ENCODE measurements around the gene SYT2.

Gene SYT2

DNA sequence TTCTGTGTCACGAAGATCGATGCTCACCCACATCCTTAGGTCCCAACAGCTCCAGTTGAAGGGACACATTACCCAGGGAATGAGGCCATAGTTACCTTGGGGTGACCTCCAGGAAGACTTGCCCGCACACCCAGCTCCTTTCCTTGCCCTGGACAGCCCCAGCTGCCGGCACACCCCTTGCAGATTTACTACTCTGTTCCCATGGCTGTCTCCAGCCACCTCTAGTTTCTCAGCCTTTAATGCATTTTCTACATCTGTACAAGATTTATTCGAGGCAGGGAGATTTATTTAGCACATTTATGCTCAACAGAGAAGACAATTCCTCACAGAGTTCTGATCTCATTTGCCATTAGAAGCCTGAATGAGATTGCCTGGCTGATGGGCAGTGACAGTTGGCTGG is 36.7 kb downstream of the SYT2 start:
- DNase-seq = no peak

DNA sequence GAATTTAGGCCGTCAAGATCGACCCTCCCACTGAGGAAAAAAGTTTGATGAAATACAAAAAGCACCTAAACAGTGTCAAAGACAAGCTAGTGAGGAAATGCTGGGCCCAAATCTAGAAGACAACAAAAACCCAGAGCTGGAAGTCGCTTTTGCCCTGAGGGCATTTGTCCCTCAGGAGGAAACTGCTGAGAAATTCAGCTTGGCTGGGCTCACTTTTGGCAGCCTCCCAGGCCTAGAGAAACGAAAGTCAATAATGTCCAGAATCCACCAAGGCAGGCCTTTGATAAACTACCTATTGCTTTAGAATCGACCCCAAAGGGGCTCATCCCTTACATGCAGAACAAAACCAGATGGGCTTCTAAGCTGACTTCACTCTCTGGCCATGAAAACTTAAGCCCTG is 38.9 kb downstream of the SYT2 start:
- DNase-seq = no peak

DNA sequence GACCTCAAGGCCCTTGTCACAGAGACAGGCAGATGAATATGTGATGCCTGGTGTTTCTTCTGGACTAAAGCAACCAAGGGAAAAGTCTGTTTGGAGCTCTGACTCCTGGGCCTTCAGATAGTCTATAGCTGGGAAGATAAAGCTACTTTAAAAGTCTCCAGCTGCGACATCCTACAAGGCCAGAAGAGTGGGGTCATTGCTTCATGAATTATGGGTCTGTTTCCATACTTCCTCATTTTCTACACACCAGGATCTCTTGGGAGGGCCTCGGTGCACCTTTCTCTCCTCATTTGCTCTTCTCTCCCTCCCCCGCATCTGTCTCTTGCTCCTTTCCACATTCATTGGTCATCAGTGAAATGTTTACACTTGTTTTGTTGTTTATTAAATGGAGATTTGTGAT is 44.8 kb downstream of the SYT2 start:
- DNase-seq = no peak

DNA sequence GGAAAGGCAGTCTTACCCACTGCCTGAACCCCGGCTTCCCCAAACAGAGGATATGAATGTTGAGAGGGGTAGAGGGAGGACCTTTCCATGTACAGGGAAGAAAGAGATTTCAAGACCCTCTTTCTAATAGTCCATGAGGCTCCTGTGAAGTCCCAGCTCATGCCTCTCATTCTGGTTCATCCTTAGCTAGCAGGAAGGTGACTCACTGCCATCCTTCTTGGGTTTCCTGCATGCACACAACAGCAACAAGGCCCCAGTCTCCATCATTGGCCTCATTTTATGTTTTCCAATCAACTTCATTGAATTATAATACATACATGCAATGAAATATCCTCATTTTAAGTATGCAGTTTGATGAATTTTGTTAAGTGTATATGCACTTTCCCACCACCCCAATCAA is 46.2 kb downstream of the SYT2 start:
- DNase-seq = no peak

DNA sequence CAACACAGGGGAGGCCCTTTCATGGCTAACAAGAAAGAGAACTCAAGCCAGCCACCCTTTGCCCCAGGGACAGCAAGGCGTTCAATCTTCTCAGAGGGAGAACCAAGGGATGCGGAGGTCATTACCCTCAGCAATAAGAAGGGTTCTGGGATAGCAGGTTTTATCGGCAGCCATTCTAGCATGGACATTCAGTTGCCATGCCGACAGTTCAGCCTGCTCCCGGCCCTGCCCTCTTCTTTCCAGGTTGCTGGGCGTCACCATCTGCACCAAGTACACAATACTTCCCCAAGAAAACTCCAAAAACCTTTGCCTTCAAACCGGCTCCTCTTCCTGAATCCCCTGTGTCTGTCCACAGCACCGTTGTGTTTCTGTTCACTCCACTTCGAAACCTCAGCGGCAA is 47.1 kb downstream of the SYT2 start:
- no peak for DNase-seq

DNA sequence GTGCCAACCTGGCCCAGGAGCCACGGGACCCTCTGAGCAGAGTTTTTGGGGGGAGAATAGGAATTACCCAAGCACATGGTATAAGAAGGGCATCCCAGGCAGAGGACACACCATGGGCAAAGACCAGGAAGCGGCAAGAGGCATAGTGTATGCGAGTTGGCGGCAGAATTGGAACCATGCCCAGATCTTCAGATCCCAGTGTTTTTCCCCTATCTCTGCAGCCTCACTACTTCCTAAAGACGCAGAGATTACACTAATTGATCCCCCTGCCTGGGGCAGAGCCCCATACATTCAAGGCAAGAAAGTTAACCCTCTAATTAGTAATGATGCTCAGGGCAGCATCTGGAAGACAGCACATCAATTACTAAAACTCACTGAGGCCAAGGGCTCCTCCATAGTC is 48.2 kb downstream of the SYT2 start:
- peak; percentile 38 for DNase-seq

DNA sequence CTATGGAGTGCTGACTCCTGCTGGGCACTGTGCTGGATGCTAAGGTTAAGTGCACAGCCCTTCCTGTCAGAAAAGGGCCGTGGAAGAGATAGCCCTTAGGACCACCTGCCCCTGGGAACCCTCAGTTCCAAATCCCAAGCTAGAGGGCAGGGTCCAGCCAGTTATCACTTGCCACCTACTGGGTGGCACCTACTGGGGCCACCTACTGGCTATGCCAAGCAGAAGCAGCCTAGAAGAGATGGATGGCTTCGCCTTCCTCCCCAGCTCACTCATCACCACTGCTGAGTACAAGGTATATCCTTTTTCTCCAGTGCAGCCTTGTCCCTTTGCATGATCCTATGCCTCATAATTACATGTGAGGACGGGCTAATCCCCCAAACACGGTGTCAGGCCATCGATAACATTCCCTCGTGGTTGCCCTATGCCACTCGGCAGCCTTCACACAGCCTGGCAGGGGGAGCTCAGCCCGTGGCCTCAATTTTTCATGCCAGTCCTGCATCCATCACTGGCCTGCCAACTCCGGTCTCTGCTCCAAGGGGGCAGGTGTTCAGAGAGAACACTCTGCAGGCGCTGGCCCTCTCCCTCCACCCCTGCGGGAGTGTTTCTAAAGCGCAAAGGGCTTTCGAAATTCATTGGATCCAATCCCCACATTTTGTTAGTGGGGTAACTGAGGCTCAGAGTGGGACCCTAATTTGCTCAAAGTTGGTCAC is 49.0 kb downstream of the SYT2 start:
- no peak for DNase-seq

DNA sequence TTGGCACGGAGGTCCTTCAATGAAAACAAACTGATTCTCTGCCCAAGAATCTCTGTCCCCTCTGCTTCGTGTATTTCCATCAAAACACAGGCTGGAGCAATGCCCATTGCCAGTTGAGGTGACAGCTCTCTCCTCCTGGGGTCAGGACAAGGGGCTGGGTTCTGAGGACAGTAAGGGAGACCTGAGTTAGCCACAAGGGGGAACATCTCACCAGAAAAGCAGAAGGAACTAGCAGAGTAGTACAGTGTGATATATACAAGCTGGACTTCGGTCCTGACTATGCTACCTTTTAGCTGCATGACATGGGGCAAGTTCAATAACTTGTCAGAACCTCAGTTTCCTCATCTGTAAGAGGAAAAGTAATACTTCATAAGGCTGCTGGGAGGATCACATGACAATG is 50.3 kb downstream of the SYT2 start:
- DNase-seq = no peak

DNA sequence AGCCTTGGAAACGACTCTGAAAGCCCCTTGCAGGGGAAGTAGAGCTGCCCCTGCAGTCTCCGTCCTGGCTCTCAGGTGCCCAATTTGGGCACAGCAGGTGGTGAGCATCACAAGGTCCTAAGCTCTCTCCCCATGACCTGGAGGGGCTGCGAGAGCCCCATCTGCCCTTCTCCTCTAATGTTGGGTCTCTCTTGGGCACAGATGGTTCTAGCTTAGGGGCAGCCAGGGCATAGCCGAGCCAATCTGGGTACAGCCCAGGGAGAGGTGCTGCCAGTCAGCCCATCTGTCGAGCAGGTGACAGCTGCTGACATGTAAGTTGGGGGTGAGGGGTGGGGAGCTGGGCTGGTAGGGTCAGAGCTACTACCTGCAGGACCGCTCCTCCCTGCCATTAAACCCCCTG is 50.7 kb downstream of the SYT2 start:
- peak; percentile 73 for DNase-seq

DNA sequence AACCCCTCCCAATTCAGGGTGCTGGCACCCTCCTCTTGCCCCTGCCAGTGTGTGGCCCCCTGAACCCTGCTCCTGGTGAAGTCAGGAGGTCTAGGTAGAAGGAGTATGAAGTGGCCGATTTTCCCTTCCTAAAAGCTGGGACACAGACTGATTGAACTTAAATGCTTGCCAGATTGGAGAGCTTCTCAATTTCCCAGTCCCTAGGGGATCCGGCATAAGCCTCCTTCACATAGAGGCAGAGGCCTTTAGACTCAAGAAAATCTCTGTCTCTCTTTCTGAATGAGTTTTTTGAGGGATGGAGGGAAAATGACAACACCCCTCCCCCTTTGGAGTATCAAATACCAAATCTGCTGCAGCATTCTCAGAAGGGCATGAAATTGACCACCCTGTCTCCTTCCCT is 51.5 kb downstream of the SYT2 start:
- DNase-seq = peak; percentile 63

DNA sequence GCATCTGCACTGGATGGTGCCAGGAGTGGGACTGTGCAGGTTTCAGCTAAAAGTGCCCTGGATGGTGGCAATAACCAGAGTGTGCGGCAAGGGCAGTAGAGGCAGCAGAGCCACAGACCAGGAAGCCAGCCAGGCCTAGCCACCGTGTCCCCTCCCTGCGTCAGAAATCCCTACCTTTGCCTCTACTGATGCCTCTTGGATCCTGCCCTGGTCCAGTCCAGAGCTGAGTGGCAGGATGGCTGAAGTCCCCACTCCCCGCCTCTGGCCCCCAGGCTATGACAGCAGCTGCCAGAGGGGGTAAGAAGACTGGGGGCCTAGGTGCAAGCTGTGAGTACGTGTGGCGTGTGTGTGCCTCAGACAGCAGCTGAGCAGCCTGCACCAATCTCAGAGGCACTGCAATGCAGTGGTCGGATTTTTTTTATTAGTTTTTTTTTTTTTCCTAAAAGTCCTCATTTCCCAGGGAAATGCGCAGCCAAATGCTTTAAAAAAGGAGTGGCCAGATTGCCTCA is 51.9 kb downstream of the SYT2 start:
- DNase-seq = peak; percentile 63

DNA sequence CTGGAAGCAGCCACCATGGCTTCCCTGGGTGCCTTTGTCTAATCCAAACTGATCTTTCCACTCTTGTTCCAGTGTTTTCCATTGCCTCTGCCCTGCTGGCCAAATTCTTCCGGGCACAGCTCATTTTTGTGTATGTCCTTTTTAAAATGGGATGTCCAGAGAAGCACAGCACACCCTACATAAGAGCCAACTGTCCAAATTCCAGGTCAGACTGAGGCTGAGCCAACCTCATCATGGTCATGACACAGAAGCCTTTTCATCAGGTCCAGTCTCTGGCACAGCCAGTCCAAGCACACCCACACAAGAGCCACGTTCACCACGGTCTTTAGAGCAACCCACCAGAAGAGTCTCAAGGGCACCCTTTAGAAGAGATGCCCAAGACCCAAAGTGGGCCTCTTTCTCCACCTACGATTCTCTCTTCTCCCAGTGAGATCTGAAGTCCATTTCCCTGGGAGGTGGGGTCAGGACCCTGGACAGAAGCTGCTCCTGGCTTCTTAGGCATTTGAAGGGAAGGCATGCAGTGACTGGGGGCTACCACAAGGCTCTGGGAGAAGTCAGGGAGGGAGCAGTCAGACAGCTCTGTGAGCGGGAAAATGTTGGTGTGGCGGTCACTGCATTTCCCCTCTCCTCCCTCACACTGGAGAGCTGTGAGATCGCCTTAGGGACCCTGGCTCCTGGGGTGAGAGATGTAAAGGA is 53.2 kb downstream of the SYT2 start:
- no peak for DNase-seq

DNA sequence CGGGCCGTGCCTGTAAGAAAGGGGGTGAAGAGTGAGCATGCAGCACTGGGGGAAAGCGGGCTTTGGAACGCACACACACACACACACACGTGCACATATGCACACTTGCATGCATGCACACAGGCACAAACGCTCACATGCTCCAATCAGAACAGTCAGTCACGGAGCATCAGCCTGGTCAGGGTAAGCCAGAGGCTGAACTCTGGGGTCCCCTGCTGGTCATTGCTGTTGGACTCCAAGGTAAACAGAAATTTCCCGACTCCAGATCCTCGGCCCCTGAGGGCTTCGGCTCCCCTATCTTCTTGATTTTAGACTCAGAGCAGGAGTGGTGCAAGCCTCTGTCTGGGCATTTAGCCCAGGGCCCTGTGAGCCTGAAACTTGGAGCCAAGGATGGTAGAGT is 54.2 kb downstream of the SYT2 start:
- no peak for DNase-seq

DNA sequence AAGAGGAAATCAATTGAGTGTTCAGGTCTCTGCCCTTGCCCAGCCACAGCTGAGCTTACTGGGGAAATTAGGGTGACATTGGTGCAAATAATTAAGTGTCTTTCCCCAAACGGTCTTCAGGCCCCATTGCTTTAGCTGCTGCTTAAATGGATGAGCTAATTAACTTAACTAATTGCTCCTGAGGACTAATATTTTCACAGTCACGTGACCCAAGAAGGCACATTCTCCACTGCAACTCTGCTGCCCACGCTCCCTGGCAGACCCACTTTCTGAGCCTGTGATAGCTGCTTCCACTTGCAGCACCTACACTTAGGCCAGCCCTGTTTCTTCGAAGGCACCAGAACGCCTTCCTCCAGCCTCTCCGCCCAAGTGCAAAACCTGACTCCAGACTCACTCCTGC is 56.2 kb downstream of the SYT2 start:
- DNase-seq = no peak

DNA sequence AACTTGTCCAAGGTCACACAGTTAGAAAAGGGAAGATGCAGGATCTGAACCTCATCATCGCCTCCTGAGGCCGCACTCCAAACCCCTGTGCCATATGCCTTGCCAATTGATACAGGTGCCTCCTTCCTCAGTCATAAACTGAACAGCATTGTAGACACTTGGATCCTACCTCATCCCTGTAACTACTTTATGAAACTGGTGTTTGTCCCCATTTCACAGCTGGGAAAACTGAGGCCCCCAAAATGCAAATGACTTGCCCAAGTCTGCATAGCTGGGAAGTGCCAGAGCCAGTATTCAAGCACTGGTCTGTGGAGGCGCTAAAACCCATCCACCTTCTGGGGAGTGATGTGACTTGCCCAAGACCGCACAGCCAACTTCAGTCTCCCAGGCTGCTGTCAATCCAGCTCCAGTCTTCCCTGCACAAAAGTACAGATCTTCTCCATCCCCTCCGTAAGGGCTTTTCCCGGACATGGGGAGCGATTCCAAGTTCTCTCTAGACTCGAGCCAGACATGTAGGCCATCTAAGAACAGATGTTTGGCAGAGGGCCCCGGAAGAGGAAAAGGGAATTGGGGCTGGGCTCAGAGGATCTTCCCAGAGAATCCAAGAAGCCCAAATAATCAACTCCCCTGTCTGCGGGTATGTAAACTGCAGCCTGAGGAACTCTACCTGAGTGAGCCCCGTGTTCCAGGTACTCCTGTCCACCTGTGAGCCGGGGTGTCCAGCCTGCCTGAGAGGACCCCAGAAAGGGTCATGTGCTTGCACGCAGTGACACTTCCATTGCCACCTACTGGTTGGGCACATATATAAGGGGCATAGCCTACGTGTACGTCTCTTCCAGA is 60.5 kb downstream of the SYT2 start:
- no peak for DNase-seq

DNA sequence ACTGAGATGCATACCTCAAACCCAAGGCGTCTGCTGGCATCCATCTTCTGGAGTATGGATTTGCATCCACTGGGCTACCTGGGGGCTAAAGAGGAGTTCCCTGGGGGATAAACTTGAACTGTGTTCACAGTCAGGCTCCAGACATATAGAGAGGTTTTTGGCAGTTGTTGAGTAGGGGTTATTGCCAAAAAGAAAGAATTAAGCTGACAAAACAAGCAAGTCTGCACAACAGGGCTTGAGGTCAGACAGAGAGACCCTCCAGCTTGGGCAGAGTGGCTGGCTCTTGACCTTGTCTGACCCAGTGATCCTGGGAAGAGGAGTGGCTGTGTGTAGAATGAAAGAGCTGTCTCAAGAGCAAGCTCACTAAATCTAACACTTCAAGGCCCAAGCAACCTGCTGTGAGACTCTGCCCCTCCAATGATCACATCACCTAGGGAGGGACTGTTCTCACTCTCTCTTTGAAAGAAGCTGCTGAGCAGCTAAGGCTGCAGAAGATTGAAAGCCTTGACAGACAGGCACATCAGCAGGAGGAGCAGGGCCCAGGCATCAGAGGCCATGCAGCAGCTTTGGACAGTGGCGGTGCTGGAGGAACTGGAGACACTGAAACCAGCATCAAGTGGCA is 61.5 kb downstream of the SYT2 start:
- no peak for DNase-seq

DNA sequence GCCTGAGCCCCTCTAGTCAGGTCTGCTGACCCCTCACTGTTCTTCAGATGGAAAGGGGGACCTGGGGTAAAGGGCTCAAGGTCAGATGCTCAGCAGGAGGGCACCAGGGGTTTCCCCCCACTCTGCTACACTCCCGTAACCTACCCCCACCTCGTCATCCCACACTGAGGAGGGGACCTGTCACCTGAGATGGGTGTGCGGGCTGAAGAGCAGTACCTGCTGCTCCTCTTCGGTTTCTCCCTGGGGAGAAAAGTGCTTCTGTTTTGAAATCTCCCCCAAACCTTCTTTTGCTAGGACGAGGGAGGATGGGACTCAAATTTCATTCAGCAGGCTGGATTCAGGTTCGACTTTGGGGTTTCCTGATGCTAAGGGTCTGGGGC is 65.2 kb downstream of the SYT2 start:
- DNase-seq = no peak

DNA sequence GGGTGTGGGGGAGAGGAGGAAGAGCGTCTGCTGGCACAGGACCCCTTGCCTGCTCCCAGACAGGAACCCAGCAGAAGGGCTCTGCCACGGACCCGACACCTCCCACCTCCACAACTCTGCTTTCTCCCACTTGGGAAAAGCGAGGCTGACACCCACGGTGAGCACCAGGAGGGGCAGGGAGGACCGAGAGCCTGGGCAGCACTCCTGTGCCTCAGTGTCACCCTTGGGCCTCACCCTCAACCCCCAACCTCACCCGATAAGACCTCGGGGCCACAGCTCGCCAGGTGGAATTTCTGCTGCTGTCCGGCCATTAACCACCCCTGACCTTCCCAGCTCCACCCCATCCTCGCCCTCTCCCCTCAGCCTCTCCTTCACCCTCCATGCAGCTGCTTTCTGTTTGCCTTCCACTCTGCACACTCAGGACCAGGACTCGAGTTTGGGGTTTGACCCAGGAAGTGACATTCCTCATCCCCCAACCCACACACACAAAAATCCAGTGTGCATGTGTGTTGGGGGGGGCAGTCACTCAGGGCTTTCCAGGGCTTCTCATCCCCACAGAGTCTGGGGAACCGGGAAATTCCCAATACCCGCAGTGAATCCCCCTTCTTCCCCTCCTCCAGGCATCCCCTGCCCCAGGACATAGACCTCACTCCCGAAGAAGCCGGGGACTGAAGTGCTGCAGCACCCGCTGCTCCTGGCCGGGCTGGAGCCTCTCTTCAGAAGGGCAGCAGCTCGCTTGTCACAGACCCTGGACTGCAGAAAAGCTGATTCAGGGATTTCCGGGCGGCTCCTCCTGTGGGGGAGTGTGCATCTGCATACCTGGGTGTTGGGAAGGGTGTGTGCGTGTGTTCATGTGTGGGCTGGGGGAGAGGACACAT is 65.8 kb downstream of the SYT2 start:
- no peak for DNase-seq

DNA sequence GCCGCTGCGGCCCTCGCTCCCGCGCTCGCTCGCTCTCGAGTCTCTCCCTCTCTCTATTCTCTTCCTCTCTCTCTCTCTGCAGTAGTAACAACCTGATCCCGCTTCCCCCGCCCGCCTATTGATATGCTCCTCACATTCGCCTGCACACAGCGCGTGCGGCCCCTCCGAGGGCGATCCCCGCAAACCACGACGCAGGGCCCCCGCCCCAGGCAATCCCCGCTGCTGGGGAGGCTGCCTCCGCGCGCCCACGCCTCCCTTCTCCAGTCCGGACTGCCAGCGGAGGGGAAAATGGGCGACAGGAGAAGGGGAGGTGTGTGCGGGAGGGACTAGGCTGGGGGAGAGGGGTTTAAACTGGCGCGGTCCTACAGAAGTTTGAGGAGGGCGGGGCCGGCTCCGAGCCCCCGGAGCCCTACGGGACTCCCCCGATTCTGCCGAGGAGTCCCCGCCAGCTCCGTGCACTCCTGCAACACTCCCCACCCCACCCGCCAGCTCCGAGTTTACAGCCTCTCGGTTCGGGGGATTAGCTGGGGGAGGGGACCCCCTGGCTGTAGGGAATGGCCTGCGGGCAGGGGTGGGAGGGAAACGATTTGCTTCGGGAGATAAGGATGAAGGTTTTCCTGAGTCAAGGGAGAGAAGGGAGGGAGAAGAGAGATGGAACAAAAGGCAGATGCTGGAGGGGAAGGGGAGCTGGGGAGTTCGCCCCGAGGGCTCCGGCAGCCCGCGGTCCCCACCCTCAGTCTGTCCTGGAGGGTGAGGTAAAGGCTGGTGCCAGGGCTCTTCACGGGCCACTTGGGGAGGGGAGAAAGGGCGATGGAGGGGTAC is 66.6 kb downstream of the SYT2 start:
- DNase-seq = no peak

DNA sequence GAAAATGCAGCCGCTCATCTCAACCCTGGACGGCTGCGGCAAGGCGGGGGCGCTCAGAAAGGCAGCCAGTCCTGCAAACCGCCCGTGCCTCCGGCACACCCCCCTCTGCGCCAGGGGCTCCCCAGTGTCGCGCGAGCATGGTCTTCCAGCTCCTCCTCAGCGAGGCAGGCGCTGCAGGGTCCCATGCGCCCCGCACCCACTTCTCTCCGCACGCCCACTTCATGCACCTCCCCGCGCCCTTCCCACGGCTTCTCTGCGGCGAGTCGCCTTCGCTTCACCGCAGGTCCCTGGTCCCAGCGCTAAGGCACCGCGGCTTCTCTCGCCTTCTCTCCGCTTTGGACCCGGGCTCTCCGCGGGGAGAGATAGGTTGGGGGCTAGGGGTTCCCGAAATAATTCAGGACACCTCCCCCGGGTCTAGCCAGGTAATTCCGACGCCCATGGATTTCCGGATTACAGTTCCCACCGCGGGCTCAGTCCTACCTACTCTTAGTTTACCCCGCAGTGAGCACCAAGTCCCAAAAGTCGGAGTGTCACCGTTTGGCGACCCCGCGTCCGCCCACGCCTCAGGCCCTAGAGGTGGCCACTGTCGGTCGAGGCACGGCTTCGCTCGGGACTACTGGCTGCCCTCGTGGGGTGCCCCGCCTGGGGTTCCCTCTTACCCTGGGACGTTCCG is 67.5 kb downstream of the SYT2 start:
- DNase-seq = no peak

DNA sequence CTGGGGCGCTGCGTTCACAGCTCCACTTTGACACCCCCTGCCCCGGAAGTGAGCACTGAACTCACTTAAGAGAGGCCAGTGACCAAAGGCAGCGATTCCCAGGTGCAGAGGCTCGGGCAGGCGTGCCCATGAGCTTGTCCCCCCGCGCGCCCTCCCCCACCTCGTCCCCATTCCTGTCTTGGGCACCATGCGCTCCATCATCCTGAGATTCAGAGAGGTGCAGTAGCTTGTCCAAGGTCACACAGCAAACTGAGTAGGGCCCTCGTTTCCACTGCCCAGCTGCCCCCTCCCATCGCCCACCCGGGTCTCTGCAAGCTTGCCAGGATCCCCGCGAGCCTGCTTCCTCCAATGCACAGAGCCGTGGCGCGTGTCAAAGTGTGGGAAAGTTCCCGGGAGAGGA is 68.0 kb downstream of the SYT2 start:
- DNase-seq = no peak

Measured in NCI-H1694 treated with DMSO at 0.1 percent for 48 hours (cell line).